IPS-20b (cell line): Measurements from ENCODE around the gene THSD4.

ENCODE experiments used
- H3K27ac ChIP-seq: one replicate; pipeline ENCODE4 v1.5.1; 2013; ENCODE audit warnings: low read length
- H3K27me3 ChIP-seq: 2 replicates; pipeline ENCODE4 v1.6.1; 2013; ENCODE audit warnings: mild to moderate bottlenecking, low read length, inconsistent platforms; ENCODE audit not compliant: insufficient read depth
- H3K36me3 ChIP-seq: 2 replicates; pipeline ENCODE4 v1.6.1; 2013; ENCODE audit warnings: low read depth, mild to moderate bottlenecking, inconsistent platforms, low read length, moderate library complexity; ENCODE audit not compliant: insufficient read depth
- H3K4me1 ChIP-seq: 2 replicates; pipeline ENCODE4 v1.6.1; 2013; ENCODE audit warnings: mild to moderate bottlenecking, control low read depth, inconsistent platforms, low read length, moderate library complexity; ENCODE audit not compliant: insufficient read depth
- H3K4me3 ChIP-seq: 2 replicates; pipeline ENCODE4 v1.5.1; 2013; ENCODE audit warnings: mild to moderate bottlenecking, low read length, inconsistent platforms
- H3K9ac ChIP-seq: 2 replicates; pipeline ENCODE4 v1.6.1; 2013; ENCODE audit warnings: low read depth, mild to moderate bottlenecking, inconsistent platforms, low read length, moderate library complexity
- H3K9me3 ChIP-seq: 2 replicates; pipeline ENCODE4 v1.6.1; 2013; ENCODE audit warnings: mild to moderate bottlenecking, low read depth, low read length, inconsistent platforms; ENCODE audit not compliant: insufficient read depth

THSD4 gene

DNA sequence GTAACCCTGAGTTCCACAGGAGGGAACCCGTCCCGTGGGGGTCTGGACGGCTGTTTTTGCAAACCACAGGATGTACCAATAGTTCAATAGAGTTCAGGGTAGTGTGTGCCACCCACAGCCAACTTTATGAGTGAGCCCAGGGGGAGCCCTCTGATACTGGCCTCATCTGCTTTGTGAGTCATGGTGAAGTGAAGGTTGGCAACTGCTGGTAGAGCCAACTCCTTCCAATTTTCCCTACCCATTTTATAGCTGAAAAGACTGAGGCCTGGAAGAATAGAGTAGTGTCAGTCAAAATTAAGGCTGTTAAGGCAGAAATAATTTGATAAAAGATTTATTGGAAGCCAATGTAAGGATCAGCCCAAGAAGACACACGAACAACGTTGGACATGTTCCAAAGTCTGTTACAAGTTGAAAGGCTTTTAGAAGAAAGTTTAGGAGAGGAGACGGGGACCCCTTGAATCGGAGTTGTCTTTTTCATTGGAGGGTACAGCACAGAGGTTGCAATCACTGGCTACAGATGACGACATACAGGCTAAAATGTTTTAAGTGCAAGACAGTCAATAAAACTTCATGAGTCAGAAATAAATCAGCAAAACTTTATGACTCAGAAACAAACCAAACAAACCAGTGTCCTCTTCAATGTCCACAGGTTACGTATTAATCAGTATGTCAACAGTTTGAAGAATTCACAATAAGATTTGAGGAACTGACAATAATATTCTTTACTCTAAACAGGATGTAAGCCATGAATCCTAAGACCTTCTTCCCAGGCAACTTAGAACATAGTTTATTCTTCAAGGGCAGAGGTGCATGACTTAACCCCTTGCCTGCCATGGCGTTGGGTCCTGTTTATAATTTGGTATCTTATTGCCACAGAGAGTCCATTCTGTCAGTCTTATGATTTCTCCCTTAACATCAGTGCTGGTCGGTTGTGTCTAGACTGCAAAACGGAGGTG is 632.1 kb downstream of the THSD4 start:
- no peaks in the 10 kb centered on the region for H3K4me1 ChIP-seq
- H3K4me3 ChIP-seq, result no peak overlapping the region
- H3K27ac ChIP-seq, result no peak overlapping the region
- H3K36me3 ChIP-seq, result no peaks in the 10 kb centered on the region
- no peaks in the 10 kb centered on the region for H3K9me3 ChIP-seq
- H3K27me3 ChIP-seq, result no peaks in the 10 kb centered on the region
- no peak overlapping the region for H3K9ac ChIP-seq

DNA sequence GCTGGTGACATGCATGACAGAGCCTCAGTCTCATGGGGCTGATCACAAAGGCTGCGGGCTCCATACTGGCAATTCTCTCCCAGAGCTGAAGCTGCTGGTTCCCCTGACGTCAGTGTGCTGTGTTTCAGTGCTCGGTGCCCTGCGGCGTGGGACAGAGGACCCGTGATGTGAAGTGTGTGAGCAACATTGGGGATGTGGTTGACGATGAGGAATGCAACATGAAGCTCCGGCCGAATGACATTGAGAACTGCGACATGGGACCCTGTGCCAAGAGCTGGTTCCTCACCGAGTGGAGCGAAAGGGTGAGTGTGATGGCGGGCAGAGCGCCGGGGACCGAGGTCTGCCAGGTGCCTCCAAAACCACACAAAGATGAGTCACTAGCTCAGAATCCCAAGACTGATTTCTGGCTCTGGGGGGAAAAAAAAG is 633.0 kb downstream of the THSD4 start:
- Histone ChIP-seq H3K9me3 (no peaks in the 10 kb centered on the region), H3K36me3 (no peaks in the 10 kb centered on the region), H3K27ac (no peak overlapping the region), H3K27me3 (no peaks in the 10 kb centered on the region), H3K4me3 (no peak overlapping the region), H3K9ac (no peak overlapping the region), H3K4me1 (no peaks in the 10 kb centered on the region)

DNA sequence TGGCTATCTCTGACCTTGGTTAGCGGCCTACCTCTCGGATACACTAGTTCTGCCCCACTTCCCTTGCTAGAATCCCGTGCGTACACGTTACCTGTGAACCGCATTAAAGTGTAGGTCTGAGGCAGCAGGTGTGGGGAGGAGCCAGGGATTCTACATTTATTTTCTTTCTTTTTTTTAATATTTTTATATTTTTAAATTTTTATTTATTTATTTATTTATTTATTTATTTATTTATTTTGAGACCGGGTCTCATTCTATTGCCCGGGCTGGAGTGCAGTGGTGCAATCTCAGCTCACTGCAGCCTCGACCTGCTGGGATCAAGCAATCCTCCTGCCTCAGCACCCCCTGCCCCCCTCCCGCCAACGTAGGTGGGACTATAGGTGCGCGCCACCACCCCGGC is 634.2 kb downstream of the THSD4 start:
- Histone ChIP-seq H3K27ac (no peak overlapping the region), H3K9ac (no peak overlapping the region), H3K4me1 (no peaks in the 10 kb centered on the region)

GRCh38 chr15:71752128-71752527 is 636.9 kb downstream of the THSD4 start:
- Histone ChIP-seq H3K36me3 (no peaks in the 10 kb centered on the region), H3K27me3 (no peaks in the 10 kb centered on the region), H3K4me3 (no peak overlapping the region), H3K27ac (no peak overlapping the region), H3K4me1 (no peaks in the 10 kb centered on the region), H3K9me3 (no peaks in the 10 kb centered on the region), H3K9ac (no peak overlapping the region)

More for the DNA sequence above, 634.2 kb downstream of the THSD4 start:
- H3K9me3 ChIP-seq, result no peaks in the 10 kb centered on the region
- H3K27me3 ChIP-seq, result no peaks in the 10 kb centered on the region
- no peaks in the 10 kb centered on the region for H3K36me3 ChIP-seq
- H3K4me3 ChIP-seq, result no peak overlapping the region

GRCh38 chr15:71752604-71753289 is 637.5 kb downstream of the THSD4 start:
- Histone ChIP-seq H3K9ac (no peak overlapping the region), H3K27me3 (no peaks in the 10 kb centered on the region), H3K9me3 (no peaks in the 10 kb centered on the region), H3K36me3 (no peaks in the 10 kb centered on the region), H3K4me3 (no peak overlapping the region), H3K27ac (no peak overlapping the region), H3K4me1 (no peaks in the 10 kb centered on the region)

- Histone ChIP-seq H3K36me3 (no peaks in the 10 kb centered on the region), H3K9me3 (no peaks in the 10 kb centered on the region), H3K27ac (no peak overlapping the region), H3K27me3 (no peaks in the 10 kb centered on the region), H3K4me1 (no peaks in the 10 kb centered on the region), H3K4me3 (no peak overlapping the region), H3K9ac (no peak overlapping the region)
Measured at GRCh38 chr15:71753346-71753745, 638.1 kb downstream of the THSD4 start.

DNA sequence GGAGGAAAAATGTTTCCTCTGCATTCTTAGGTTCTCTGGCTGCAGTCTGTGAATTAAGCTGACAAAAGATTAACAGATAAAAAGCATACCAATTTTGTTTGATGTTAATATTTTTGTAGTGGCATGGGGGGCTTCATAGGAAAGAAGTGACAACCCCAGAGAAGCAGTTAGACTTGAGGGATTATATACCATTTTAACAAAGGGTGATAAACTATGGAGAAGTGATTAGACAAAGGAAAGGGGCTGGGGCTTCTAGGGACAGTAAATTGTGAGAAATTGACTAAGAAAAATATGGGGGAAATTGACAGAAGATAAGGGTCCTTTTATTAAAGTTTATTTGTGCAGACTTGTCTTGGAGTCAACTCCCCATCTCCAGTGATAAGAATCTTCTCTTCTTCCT is 639.4 kb downstream of the THSD4 start:
- no peaks in the 10 kb centered on the region for H3K4me1 ChIP-seq
- H3K9ac ChIP-seq, result no peak overlapping the region
- no peaks in the 10 kb centered on the region for H3K9me3 ChIP-seq
- no peaks in the 10 kb centered on the region for H3K27me3 ChIP-seq
- H3K36me3 ChIP-seq, result no peaks in the 10 kb centered on the region
- no peak overlapping the region for H3K27ac ChIP-seq
- no peak overlapping the region for H3K4me3 ChIP-seq

DNA sequence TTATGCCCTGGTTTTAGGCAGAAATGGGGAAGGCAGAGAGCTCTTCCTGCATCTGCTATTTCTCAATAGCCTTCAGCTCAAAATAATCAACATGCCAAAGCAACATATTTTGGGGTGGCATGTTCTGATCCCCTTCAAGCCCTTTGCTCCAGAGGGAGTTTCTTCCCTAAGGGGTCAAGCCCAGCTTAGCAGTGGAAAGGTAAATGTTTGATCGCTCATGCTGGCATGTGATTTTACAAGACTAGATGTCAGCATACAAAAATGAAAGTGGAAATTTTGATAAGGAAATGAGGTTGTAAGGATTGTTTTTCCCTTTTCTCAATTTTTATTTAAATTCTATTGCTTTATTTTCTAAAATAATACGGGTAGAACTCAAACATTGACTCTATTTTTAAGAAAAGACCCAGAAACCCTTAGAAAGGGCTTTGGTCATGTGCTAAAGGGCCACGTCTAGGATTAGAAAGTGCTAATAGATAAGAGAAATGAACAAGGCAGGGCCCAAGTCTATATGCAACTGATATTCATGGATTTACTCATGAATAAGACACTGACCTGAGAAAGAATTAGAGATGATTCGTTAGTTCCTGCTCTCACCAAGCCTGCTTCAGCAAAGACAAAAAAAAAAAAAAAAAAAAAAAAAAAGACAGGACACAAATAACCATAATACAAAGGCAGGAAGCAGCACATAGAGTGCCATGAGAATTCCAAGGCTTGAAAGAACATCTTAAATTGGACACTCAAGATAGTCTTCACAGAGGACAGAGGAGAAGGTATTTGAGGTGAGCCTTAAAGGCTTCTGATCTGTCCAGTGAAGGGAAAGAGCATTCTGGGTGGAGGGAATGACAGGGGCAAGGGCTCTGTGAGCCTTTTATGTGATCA is 640.1 kb downstream of the THSD4 start:
- H3K27me3 ChIP-seq, result no peaks in the 10 kb centered on the region
- H3K27ac ChIP-seq, result no peak overlapping the region
- H3K9me3 ChIP-seq, result peaks cover 4% of the 10 kb centered on the region; the same call in 1 of the 2 replicates
- no peak overlapping the region for H3K9ac ChIP-seq
- no peaks in the 10 kb centered on the region for H3K4me1 ChIP-seq
- no peaks in the 10 kb centered on the region for H3K36me3 ChIP-seq
- no peak overlapping the region for H3K4me3 ChIP-seq

DNA sequence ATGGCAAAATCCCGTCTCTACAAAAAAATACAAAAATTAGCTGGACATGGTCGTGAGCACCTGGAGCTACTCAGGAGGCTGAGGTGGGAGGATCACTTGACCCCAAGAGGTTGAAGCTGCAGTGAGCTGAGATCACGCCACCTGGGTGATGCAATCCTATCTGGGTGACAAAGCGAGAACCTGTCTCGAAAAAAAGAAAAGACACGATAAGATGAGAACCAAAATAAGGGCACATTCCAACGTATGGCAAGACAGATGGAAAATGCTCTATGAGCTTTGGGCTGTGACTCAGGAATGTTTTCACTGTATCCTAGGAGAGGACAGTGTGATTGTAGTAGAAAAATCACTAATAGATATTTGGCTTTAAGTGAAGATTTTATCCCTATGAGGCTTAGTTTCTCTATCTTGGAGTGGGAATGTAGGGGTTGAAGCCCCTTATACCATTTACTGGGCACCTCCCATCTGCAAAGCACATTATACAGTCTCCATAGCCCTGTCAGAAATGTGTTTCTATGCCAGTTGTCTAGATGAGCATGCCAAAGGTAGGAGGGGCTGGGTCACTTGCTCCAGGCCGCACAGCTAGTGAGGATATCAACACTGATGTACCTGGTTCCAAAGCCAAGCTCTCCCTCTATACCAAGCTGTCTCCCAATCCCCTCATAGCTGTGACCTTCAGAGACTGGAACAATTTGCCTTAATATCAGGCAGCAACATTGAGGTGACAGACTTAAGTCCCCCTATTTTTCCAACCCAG is 641.5 kb downstream of the THSD4 start:
- no peaks in the 10 kb centered on the region for H3K27me3 ChIP-seq
- peaks cover 15% of the 10 kb centered on the region; the same call in 1 of the 2 replicates for H3K9me3 ChIP-seq
- H3K4me1 ChIP-seq, result no peaks in the 10 kb centered on the region
- H3K4me3 ChIP-seq, result no peak overlapping the region
- H3K9ac ChIP-seq, result no peak overlapping the region
- no peaks in the 10 kb centered on the region for H3K36me3 ChIP-seq
- no peak overlapping the region for H3K27ac ChIP-seq

DNA sequence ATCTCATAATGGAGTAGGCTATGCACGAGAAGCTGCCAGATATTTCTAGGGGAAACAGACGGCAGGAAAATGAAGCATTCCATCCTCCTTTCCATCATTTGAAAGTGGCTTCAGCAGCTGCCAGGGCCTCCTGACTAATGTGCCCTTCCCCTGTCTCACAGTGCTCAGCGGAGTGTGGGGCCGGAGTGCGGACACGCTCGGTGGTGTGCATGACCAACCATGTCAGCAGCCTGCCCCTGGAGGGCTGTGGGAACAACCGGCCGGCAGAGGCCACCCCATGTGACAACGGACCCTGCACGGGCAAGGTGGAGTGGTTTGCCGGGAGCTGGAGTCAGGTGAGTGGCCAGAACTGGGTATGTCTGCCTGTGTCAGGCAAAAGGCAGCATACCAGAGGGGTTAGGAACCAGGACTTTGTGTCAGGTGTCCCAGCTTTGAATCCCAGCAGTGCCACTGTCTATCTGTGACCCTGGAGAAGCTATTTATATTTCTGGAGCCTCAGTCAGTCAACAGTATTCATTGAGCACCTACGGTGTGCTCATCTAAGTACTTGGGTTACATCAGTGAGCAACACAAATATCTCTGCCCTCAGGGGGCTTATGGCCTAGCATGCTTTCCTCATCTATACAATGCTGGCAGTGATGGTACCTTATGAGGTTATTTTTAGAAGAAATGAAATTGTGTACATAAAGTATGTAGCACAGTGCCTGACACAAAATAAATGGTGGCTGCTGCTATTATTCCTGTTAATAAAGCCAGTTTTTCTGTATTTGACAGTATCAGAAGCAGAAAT is 642.7 kb downstream of the THSD4 start:
- no peaks in the 10 kb centered on the region for H3K27me3 ChIP-seq
- H3K9me3 ChIP-seq, result peaks cover 16% of the 10 kb centered on the region; the same call in 1 of the 2 replicates
- no peak overlapping the region for H3K4me3 ChIP-seq
- no peak overlapping the region for H3K9ac ChIP-seq
- no peaks in the 10 kb centered on the region for H3K4me1 ChIP-seq
- H3K36me3 ChIP-seq, result no peaks in the 10 kb centered on the region
- H3K27ac ChIP-seq, result no peak overlapping the region
